Transverse colon (tissue), 4 donors: Measurements from ENCODE around the gene PPP1CC. TPM values are rescaled to one million over a fixed set of nuclear protein-coding genes. Genes with fewer than 3 reads are reported as not detected.

Experiments used
- DNase-seq: peaks from one replicate; pipeline ENCODE4 v3.0.0-alpha.2; 2019
- H3K27ac ChIP-seq, 4 donors: fragments of 200-600 bp; sonication (generic); 2 replicates each; pipeline ENCODE4 v1.5.1; 2016 to 2018; ENCODE audit warnings: inconsistent platforms in 4 of 4
- H3K27me3 ChIP-seq: fragments of 200-600 bp; sonication (generic); 2 replicates; pipeline ENCODE4 v1.5.1; 2017; ENCODE audit warnings: inconsistent platforms
- H3K36me3 ChIP-seq, 4 donors: fragments of 200-600 bp; sonication (generic); 2 replicates each; pipeline ENCODE4 v1.5.1; 2017 to 2019; ENCODE audit warnings: inconsistent platforms in 4 of 4
- H3K4me1 ChIP-seq, 4 donors: fragments of 200-600 bp; sonication (generic); 2 replicates each; pipeline ENCODE4 v1.5.1; 2017 to 2020; ENCODE audit warnings: inconsistent platforms in 4 of 4
- H3K4me3 ChIP-seq, 4 donors: fragments of 200-600 bp; sonication (generic); 1 replicate in 1 of 4; 2 replicates in 3 of 4; pipeline versions ENCODE4 v1.5.1 to v1.6.1; 2017 to 2019; ENCODE audit warnings: inconsistent platforms in 4 of 4
- H3K9me3 ChIP-seq, 2 donors: fragments of 200-600 bp; sonication (generic); 2 replicates each; pipeline ENCODE4 v1.5.1; 2017 to 2019; ENCODE audit warnings: inconsistent platforms in 2 of 2
- CTCF ChIP-seq, 5 experiments: fragments of 200-600 bp in 3 of 5; fragments of 450-650 bp in 2 of 5; sonication (generic) in 3 of 5; IDR thresholded peaks; 1 replicate in 2 of 5; 2 replicates in 3 of 5; pipeline ENCODE4 v1.5.1; 2016 to 2017; ENCODE audit warnings: antibody characterized with exemption in 5 of 5, inconsistent platforms in 3 of 5, mild to moderate bottlenecking in 2 of 5, moderate library complexity in 1 of 5
- EP300 ChIP-seq: sonication (generic); formaldehyde crosslinking; IDR thresholded peaks from one replicate; pipeline ENCODE4 v1.6.1; 2017; ENCODE audit warnings: antibody characterized with exemption, low read depth
- POLR2A ChIP-seq: fragments of 450-650 bp; IDR thresholded peaks from one replicate; pipeline ENCODE4 v1.6.1; 2016; ENCODE audit warnings: antibody characterized with exemption, mild to moderate bottlenecking, moderate library complexity
- POLR2AphosphoS5 ChIP-seq, 3 donors: sonication (generic); formaldehyde crosslinking; IDR thresholded peaks; one replicate each; pipeline ENCODE4 v1.6.1; 2016; ENCODE audit warnings: antibody characterized with exemption in 3 of 3
- WGBS, 2 donors: methylation state at CpG; one replicate each; pipeline ENCODE4 v1.1.5; 2018; ENCODE audit warnings: low coverage in 1 of 2; 5-methylcytosine and 5-hydroxymethylcytosine counted together
- in situ Hi-C, 4 donors: fragments of 200-750 bp; cut with MboI; loops; one replicate each; pipeline versions ENCODE4 v1.15.0 to v1.15.1; 2017; ENCODE audit warnings: low sequenced_read_pairs in 3 of 4, low pct_ligation_motif_present in 1 of 4, low pct_unique_long_range_greater_than_20kb in 1 of 4
- intact Hi-C: fragments of 100-400 bp; cut with DNase I; formaldehyde crosslinking; loops from one replicate; pipeline ENCODE4 v1.15.1; 2023; ENCODE audit warnings: low total_unique reads
- total RNA-seq, 4 donors: library from RNA; depleted of rRNA; stranded (reverse); fragments of >200 nt; gene quantifications; one replicate each; pipeline ENCODE4 v1.1.0, GENCODE V29; 2016

PPP1CC gene
- total RNA-seq, 4 donors from 2014 or later: 156 to 759 (median 244) TPM

- H3K4me1 ChIP-seq: peaks cover 0 to 4% (median 0%) of the 10 kb centered on the region in 4 donors
- 84% methylated on average over 7 of the region's 7 CpGs; no CpG with 5 or more reads in 1 of the 2 donors for WGBS, 2 donors
- intact Hi-C loops: no loop called here
- no peak for DNase-seq
- in situ Hi-C loops: no loop called here
- H3K36me3 ChIP-seq: no peaks in the 10 kb centered on the region
- no peak overlapping the region for H3K4me3 ChIP-seq
- no peaks in the 10 kb centered on the region for H3K9me3 ChIP-seq
- TF ChIP-seq CTCF (IDR thresholded peaks at IDR 0.05) (no peak), POLR2A (no peak), POLR2AphosphoS5 (IDR thresholded peaks at IDR 0.05) (no peak), EP300 (no peak)
- no peaks in the 10 kb centered on the region for H3K27me3 ChIP-seq
- no peak overlapping the region for H3K27ac ChIP-seq
Observed at GRCh38 chr12:110785240-110785639, 42.5 kb upstream of the PPP1CC start.

DNA sequence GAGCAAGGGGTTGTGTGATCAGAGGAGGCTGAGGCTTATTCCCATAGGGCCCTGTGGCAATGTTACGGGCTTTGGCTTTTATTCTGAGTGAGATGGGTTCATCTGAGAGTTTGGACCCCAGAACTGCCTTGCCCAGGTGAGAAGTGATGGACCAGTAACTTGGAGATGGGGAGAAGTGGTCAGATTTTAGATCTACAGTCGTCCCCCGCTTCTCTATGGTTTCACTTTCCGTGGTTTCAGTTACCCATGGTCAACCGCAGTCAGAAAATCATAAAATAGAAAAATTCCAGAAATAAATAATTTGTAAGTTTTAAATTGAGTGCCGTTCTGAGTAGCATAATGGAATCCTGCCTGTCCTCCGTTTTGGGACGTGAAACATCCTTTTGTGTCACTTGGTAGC is 40.2 kb upstream of the PPP1CC start:
- 81 to 85% methylated on average over 7 to 8 of the region's 8 CpGs for WGBS, 2 donors
- in situ Hi-C loops: no loop called here
- no peak overlapping the region for H3K27ac ChIP-seq

DNA sequence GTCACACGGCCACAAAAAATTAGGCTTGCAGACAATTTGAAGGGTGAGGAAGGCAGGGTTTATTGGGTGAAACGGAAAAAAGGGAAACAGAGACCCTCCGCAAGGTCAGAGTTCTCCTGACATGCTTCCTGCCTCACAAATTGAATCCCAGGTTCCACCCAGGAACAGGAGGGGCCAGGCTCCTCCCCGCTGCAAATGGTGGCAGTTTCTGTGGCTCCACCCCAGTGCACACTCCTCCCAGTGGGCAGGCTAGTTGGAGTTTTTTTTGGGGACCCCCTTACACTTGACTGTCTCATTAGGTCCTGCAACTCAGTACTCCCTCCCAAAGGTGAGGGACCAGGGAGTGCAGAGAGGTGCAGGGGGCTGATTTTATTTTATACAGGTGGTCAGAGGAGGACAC is 39.4 kb upstream of the PPP1CC start:
- DNase-seq: no peak
- H3K27me3 ChIP-seq: no peaks in the 10 kb centered on the region
- peaks cover 0 to 4% (median 0%) of the 10 kb centered on the region in 4 donors for H3K4me1 ChIP-seq
- intact Hi-C loops: no loop called here
- TF ChIP-seq EP300: no peak
- TF ChIP-seq POLR2A: no peak
- no peak for TF ChIP-seq POLR2AphosphoS5 (IDR thresholded peaks at IDR 0.05)
- TF ChIP-seq CTCF (IDR thresholded peaks at IDR 0.05): no peak
- H3K36me3 ChIP-seq: no peaks in the 10 kb centered on the region
- WGBS, 2 donors: 76 to 83% methylated on average over 1 to 4 of the region's 4 CpGs
- H3K4me3 ChIP-seq: no peak overlapping the region
- H3K9me3 ChIP-seq: no peaks in the 10 kb centered on the region
- H3K27ac ChIP-seq: no peak overlapping the region
- in situ Hi-C loops: no loop called here

More for the DNA sequence above, 40.2 kb upstream of the PPP1CC start:
- Histone ChIP-seq H3K9me3 (no peaks in the 10 kb centered on the region), H3K36me3 (no peaks in the 10 kb centered on the region), H3K27me3 (no peaks in the 10 kb centered on the region), H3K4me1 (peaks cover 0 to 4% (median 0%) of the 10 kb centered on the region in 4 donors), H3K4me3 (no peak overlapping the region)
- TF ChIP-seq CTCF (IDR thresholded peaks at IDR 0.05): no peak
- no peak for DNase-seq
- intact Hi-C loops: no loop called here

DNA sequence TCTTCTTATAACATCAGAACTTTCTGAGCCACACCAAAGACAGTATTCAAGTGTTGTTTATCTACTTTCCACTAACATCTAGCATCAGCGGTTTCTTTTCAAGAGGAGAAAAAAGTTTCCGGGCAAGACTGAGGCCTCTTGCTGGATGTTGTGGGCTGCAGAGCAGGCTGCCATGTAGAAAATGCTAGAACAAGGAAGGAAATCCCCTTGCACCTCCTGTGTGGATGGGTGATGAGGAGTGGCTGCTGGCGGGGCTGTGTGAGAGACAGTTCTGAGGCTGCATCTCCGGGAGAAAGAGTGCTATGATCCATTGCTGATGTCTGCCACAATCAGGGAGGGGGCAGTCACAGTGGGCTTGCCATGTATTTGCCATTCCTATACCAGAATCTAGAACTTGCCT is 37.8 kb upstream of the PPP1CC start:
- no peaks in the 10 kb centered on the region for H3K27me3 ChIP-seq
- peak overlapping the region in 2 of 4 donors; percentile 25 to 29 for H3K27ac ChIP-seq
- intact Hi-C loops: no loop called here
- no peak for DNase-seq
- 61 to 72% methylated on average over 2 to 4 of the region's 4 CpGs for WGBS, 2 donors
- no peak overlapping the region for H3K4me3 ChIP-seq
- H3K36me3 ChIP-seq: no peaks in the 10 kb centered on the region
- TF ChIP-seq CTCF (IDR thresholded peaks at IDR 0.05) (no peak), POLR2A (no peak), EP300 (no peak), POLR2AphosphoS5 (IDR thresholded peaks at IDR 0.05) (no peak)
- in situ Hi-C loops: no loop called here
- no peaks in the 10 kb centered on the region for H3K9me3 ChIP-seq
- H3K4me1 ChIP-seq: peaks cover 0 to 4% (median 0%) of the 10 kb centered on the region in 4 donors
